GM06990 (cell line): ENCODE measurements around the gene ADGRG7.

ENCODE experiments used
- DNase-seq: peaks from one replicate; pipeline ENCODE4 v3.0.0-alpha.2; 2011; ENCODE audit not compliant: insufficient read length; ENCODE audit errors: extremely low read depth
- H3K27me3 ChIP-seq: replicated peaks from 2 replicates; pipeline ENCODE4 v1.6.0; 2011; ENCODE audit warnings: low read length; ENCODE audit not compliant: control insufficient read depth, insufficient read depth
- H3K36me3 ChIP-seq: 2 replicates; pipeline ENCODE4 v1.5.1; 2011; ENCODE audit warnings: low read length; ENCODE audit not compliant: control insufficient read depth, insufficient read depth
- H3K4me3 ChIP-seq: replicated peaks from 2 replicates; pipeline ENCODE4 v1.5.1; 2011; ENCODE audit warnings: low read depth, mild to moderate bottlenecking, control low read depth, low read length
- TF ChIP-seq, protein P1 (sequence below): IDR thresholded peaks from 2 replicates; pipeline ENCODE4 v1.5.1; 2011; ENCODE audit warnings: low read length, control low read depth, mild to moderate bottlenecking, inconsistent platforms; ENCODE audit not compliant: insufficient read depth, poor library complexity, severe bottlenecking

The ADGRG7 gene

DNA sequence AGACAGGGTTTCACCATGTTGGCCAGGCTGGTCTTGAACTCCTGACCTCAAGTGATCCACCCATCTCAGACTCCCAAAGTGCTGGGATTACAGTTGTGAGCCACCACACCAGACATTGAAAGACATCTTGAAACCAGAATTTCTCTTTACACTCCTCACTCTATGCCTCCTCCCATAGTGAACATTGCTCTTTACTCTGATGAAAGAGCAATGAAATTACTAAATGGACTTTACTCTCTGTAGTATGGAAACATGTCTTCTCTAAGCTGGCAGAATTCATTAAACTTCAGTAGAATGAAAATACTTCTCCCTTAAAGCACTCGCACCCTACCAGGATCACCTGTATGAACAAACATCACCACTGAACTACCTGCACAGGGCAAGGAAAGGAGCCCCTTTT is 72.1 kb downstream of the ADGRG7 start:
- TF ChIP-seq, protein P1, sequence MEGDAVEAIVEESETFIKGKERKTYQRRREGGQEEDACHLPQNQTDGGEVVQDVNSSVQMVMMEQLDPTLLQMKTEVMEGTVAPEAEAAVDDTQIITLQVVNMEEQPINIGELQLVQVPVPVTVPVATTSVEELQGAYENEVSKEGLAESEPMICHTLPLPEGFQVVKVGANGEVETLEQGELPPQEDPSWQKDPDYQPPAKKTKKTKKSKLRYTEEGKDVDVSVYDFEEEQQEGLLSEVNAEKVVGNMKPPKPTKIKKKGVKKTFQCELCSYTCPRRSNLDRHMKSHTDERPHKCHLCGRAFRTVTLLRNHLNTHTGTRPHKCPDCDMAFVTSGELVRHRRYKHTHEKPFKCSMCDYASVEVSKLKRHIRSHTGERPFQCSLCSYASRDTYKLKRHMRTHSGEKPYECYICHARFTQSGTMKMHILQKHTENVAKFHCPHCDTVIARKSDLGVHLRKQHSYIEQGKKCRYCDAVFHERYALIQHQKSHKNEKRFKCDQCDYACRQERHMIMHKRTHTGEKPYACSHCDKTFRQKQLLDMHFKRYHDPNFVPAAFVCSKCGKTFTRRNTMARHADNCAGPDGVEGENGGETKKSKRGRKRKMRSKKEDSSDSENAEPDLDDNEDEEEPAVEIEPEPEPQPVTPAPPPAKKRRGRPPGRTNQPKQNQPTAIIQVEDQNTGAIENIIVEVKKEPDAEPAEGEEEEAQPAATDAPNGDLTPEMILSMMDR = no peak
- no peak for DNase-seq
- Histone ChIP-seq H3K4me3 (no peak overlapping the region), H3K27me3 (no peaks in the 10 kb centered on the region), H3K36me3 (no peaks in the 10 kb centered on the region)

DNA sequence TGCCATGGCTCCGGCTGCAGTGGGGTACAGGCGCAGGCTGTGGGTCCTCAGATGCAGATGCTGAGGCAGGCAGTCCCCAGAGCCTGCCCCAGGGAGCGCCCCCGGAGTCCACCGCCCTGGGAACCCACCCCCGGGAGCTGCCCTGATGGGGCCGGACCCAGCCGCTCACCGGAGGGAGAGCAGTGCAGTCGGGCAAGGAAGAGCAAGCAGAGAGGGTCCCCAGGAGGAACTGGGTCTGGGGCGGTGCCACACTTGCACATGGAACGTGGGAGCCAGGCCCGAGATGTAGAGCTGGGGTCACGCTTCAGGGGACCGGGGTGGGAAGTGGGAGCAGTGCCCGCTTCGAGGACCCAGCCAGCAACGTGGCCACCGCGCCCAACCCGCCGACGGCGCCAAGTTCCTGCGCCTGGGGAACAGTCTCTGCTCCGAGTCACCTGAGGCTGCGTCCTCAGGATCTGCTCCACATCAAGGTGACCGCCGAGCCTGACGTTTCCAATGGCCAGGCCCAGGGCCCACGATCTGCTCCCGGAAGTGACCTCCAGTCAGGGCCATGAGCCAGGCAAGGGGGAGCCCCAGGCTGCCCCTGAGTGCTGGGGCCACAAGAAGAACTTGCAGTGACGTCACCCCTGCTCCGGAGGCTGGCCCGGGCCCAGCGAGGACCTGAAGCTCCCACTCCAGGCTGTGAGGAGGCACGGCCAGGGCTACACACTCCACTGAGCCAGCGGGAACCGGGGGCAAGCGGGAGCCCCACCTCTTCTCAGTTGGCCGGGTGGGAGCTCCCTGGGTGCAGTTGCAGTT is 72.9 kb downstream of the ADGRG7 start:
- TF ChIP-seq, protein P1 = no peak
- H3K4me3 ChIP-seq = no peak overlapping the region
- DNase-seq = no peak
- no peaks in the 10 kb centered on the region for H3K27me3 ChIP-seq
- no peaks in the 10 kb centered on the region for H3K36me3 ChIP-seq

DNA sequence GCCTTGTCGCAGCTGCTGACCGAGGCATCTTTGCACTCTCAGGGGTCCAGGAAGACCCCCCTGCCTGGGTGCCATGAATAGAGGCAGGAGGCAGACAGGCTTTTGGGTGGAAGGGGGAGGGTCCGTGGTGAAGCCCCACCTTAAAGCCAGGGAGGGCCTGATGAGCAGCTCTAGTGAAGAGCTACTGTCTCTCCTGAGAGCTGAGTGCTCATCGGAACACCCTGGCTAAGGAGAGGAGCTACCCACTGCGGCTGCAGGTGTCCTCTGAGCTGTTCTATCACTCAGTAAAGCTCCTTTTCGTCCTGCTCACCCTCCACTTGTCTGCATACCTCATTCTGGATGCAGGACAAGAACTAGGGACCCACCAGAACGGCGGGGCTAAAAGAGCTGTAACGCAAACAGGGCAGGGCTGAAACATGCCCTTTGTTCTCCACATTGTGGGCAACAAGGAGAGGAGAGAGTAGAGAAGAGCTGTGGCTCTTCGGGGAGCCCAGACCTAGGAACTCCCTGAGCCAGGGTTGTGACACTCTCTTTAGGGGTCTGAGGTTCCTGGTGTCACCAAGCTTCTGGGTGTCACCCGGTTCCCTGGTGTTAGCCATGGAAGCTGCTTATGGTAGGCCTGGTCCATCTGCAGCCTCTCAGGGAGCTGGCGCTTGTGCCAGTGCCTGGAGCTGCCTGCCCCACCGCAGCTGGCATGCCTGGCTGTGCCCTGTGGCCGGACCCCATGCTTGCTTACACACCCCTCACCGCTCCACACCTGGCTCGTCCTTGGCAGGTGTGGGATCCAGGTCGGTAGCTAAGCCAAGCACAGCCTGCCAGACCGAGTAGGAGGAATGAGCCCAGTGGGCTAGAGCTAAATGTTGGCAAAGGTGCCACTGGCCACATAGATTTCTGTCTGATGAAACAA is 73.7 kb downstream of the ADGRG7 start:
- TF ChIP-seq, protein P1 = no peak
- Histone ChIP-seq H3K4me3 (no peak overlapping the region), H3K36me3 (no peaks in the 10 kb centered on the region), H3K27me3 (no peaks in the 10 kb centered on the region)
- DNase-seq = no peak

DNA sequence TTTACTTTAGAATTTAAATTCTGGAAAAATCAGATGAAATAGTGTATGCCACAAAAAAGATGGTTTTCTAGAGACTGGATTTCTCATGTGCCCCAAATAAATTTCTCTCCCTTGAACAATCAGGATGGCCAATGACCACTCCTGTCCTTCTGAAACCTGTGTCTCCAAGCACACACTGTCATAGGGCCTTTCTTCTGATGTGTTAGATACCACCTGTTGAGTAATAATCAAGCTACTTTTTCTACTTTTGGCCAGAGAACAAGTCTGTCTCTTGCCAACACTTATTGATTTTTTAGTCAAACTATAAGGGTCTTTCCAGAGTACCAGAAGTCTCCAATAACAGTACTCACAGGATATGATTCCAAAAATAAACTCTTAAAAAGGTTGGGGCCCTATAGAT is 83.8 kb downstream of the ADGRG7 start:
- Histone ChIP-seq H3K4me3 (no peak overlapping the region), H3K27me3 (no peaks in the 10 kb centered on the region), H3K36me3 (no peaks in the 10 kb centered on the region)
- TF ChIP-seq, protein P1 = no peak
- DNase-seq = no peak

DNA sequence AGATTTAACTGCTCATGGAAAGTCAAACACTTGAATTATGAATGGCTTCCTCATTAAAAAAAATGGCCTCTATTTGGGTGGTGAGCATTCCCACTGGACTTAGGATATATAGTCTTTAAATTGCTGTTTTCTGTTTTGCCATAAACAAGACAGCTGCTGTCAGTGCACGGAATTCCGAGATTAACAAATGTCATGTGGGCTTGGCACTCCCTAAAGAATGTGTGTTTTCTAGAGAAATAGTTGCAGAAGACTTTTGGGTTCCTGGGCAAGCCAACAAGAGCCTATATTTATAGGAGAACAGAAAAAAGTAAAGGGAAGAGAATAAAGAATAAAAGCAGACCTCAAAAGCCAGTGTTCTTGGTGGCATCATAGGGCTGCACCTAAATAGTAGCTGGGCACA is 86.3 kb downstream of the ADGRG7 start:
- TF ChIP-seq, protein P1 = no peak
- DNase-seq = no peak
- Histone ChIP-seq H3K4me3 (no peak overlapping the region), H3K27me3 (no peaks in the 10 kb centered on the region), H3K36me3 (no peaks in the 10 kb centered on the region)
